K562 (cell line): ENCODE data around the gene PKDCC. TPM values are rescaled to one million over a fixed set of nuclear protein-coding genes. Genes with fewer than 3 reads are reported as not detected.

Experiments used
- ATAC-seq: fragments of 200-7000 bp; cut with Tn5 transposase; 3 replicates; pipeline ENCODE4 v1.9.1; 2020; ENCODE audit warnings: moderate library complexity
- BruUV-seq: library from RNA; stranded (reverse); fragments of 400-500 nt; replicated peaks from 2 replicates; lab custom pipeline; 2021; lab: Mats Ljungman, UMichigan
- CTCF ChIA-PET: fragments of 300-600 bp; formaldehyde crosslinking; extraction: SDS; loops from one replicate; lab custom pipeline; 2021; ENCODE audit warnings: low intra/inter-chr PET ratio; lab: Yijun Ruan, JAX
- POLR2A ChIA-PET: fragments of 300-600, 350-650 bp; sonication (Branson Sonifier 250); formaldehyde crosslinking; extraction: SDS; loops from one replicate; lab custom pipeline; 2021; ENCODE audit warnings: antibody characterized with exemption, inconsistent platforms; lab: Yijun Ruan, JAX
- DNase-seq, 4 experiments: peaks; one replicate each; pipeline versions ENCODE4 v3.0.0 to v3.0.0-alpha.2; 2011 to 2018; ENCODE audit warnings: low spot score in 3 of 4, mixed read lengths in 3 of 4; ENCODE audit errors: extremely low read depth in 1 of 4
- FAIRE-seq: peaks from 2 replicates; lab custom pipeline; 2011; peaks lifted over from hg19 to GRCh38; lab: Jason Lieb, UNC
- H2AFZ ChIP-seq: 2 replicates; pipeline ENCODE4 v1.6.0; 2011; ENCODE audit warnings: low read depth, low read length, control low read depth, inconsistent platforms
- H3K27ac ChIP-seq: fragments of 200-600 bp; 3 replicates; pipeline ENCODE4 v1.8.0; 2011; ENCODE audit warnings: low read depth, mild to moderate bottlenecking, control low read depth, inconsistent platforms, low read length, moderate library complexity, mixed read lengths; ENCODE audit errors: extremely low read depth
- H3K27me3 ChIP-seq, 2 experiments: fragments of 300-600 bp in 1 of 2; 2 replicates in 1 of 2; 3 replicates in 1 of 2; pipeline versions ENCODE4 v1.6.0 to v1.8.0; 2011; ENCODE audit warnings: inconsistent platforms in 2 of 2, low read length in 2 of 2, mild to moderate bottlenecking in 1 of 2, mixed read lengths in 1 of 2, moderate library complexity in 1 of 2; ENCODE audit not compliant: control insufficient read depth in 2 of 2, insufficient read depth in 2 of 2
- H3K36me3 ChIP-seq: fragments of 300-600 bp; 3 replicates; pipeline ENCODE4 v1.8.0; 2011; ENCODE audit warnings: mild to moderate bottlenecking, low read length, inconsistent platforms; ENCODE audit not compliant: control insufficient read depth, insufficient read depth
- H3K4me1 ChIP-seq, 2 experiments: fragments of 200-600 bp in 1 of 2; replicated peaks in 1 of 2; 2 replicates in 1 of 2; 3 replicates in 1 of 2; pipeline versions ENCODE4 v1.5.1 to v1.8.0; 2011; ENCODE audit warnings: inconsistent platforms in 2 of 2, low read length in 2 of 2, mild to moderate bottlenecking in 1 of 2, mixed read lengths in 1 of 2, moderate library complexity in 1 of 2; ENCODE audit not compliant: control insufficient read depth in 2 of 2, insufficient read depth in 2 of 2
- H3K4me2 ChIP-seq: 2 replicates; pipeline ENCODE4 v1.6.1; 2011; ENCODE audit warnings: low read length, control low read depth, inconsistent platforms, mixed read lengths; ENCODE audit not compliant: insufficient read depth
- H3K4me3 ChIP-seq: fragments of 200-600 bp; sonication (generic), shearing (Covaris generic); 2 replicates; pipeline ENCODE4 v1.5.1; 2016; ENCODE audit warnings: control low read depth, inconsistent platforms
- H3K79me2 ChIP-seq: fragments of 200-600 bp; 3 replicates; pipeline ENCODE4 v1.8.0; 2011; ENCODE audit warnings: low read length, inconsistent platforms; ENCODE audit not compliant: control insufficient read depth, insufficient read depth
- H3K9ac ChIP-seq, 2 experiments: 2 replicates each; pipeline versions ENCODE4 v1.6.0 to v1.6.1; 2011; ENCODE audit warnings: low read depth in 2 of 2, low read length in 2 of 2, control low read depth in 1 of 2, inconsistent platforms in 1 of 2, mild to moderate bottlenecking in 1 of 2, mixed read lengths in 1 of 2; ENCODE audit not compliant: insufficient read depth in 1 of 2
- H3K9me1 ChIP-seq: one replicate; pipeline ENCODE4 v1.6.0; 2011; ENCODE audit warnings: inconsistent platforms, mild to moderate bottlenecking, low read length, moderate library complexity; ENCODE audit not compliant: control insufficient read depth, insufficient read depth
- H3K9me3 ChIP-seq: replicated peaks from 2 replicates; pipeline ENCODE4 v1.5.1; 2011; ENCODE audit warnings: low read depth, low read length, inconsistent platforms; ENCODE audit not compliant: control insufficient read depth, insufficient read depth
- H4K20me1 ChIP-seq: replicated peaks from 2 replicates; pipeline ENCODE4 v1.6.1; 2011; ENCODE audit warnings: low read length, inconsistent platforms, mixed read lengths; ENCODE audit not compliant: control insufficient read depth, insufficient read depth
- GTF3C2 ChIP-seq: IDR thresholded peaks from 3 replicates; pipeline ENCODE4 v1.6.1; 2011; ENCODE audit warnings: borderline replicate concordance, mild to moderate bottlenecking, moderate library complexity; ENCODE audit not compliant: insufficient read length; ENCODE audit errors: extremely low read depth
- MXI1 ChIP-seq: IDR thresholded peaks from 2 replicates; pipeline ENCODE4 v1.6.1; 2011; ENCODE audit warnings: low read depth, mild to moderate bottlenecking, improper control_type of control experiment, low read length
- WGBS: fragments of 100-300 bp; shearing (Covaris generic); methylation state at CpG from one replicate; pipeline ENCODE4 v1.1.6; 2016; ENCODE audit warnings: low coverage, mixed read lengths; ENCODE audit not compliant: insufficient coverage; ENCODE audit errors: missing lambda C conversion rate; 5-methylcytosine and 5-hydroxymethylcytosine counted together
- in situ Hi-C: fragments of 300-500 bp; cut with MboI; formaldehyde crosslinking; loops from 4 replicates; pipeline ENCODE4 v1.15.0; 2018; ENCODE audit warnings: inconsistent platforms, mixed read lengths
- intact Hi-C: fragments of 100-400 bp; cut with micrococcal nuclease; formaldehyde crosslinking; loops from 2 replicates; pipeline ENCODE4 v1.14.2; 2022
- polyA plus RNA-seq, 8 experiments: library from polyadenylated mRNA; depleted of rRNA in 4 of 8; stranded (reverse) in 5 of 8; unstranded in 3 of 8; fragments of >200 nt; fragmentation: Nextera tagmentation in 2 of 8; fragmentation: Illumina TruSeq in 1 of 8; extraction: Ambion mirVana in 2 of 8; extraction: Trizol in 1 of 8; gene quantifications; 2 replicates each; pipeline versions ENCODE4 v1.2.1 to v1.2.3, GENCODE V29; 2011 to 2014; ENCODE audit warnings: inconsistent platforms in 1 of 8, missing spikeins in 1 of 8
- total RNA-seq, 7 experiments: library from RNA; depleted of rRNA in 6 of 7; stranded (reverse); fragments of >200 nt in 6 of 7; fragmentation: Illumina TruSeq in 2 of 7; extraction: Trizol in 2 of 7; gene quantifications; 2 replicates each; pipeline versions ENCODE4 v1.2.1 to v1.2.3, GENCODE V29; 2011 to 2021; ENCODE audit warnings: low replicate concordance in 1 of 7

The PKDCC gene
- total and polyA plus RNA-seq, 9 of the 15 experiments (the other 6 are each of a cell fraction or from before 2014, with no cell fraction given): 0.62 to 14.8 (median 1.3) TPM; not detected in 2

GRCh38 chr2:42029639-42030199, 18.1 kb upstream of the PKDCC start:
- Histone ChIP-seq H3K4me2 (no peak overlapping the region), H2AFZ (no peak overlapping the region), H3K4me1 (no peaks in the 10 kb centered on the region; a peak in 1 of 5 replicates), H3K9ac (no peak overlapping the region), H3K4me3 (no peak overlapping the region), H3K27ac (no peak overlapping the region), H3K36me3 (no peaks in the 10 kb centered on the region)
- WGBS: 0% methylated on average over 4 of the region's 4 CpGs
- FAIRE-seq: no peak
- no peak for TF ChIP-seq MXI1
- TF ChIP-seq GTF3C2: no peak
- TF ChIP-seq, all 486 proteins: peak for 0
- no peaks in the 10 kb centered on the region for H3K9me3 ChIP-seq
- ATAC-seq (no peak), DNase-seq (no peak)
- peaks cover 20 to 51% of the 10 kb centered on the region in 2 experiments; a peak in 4 of 5 replicates for H3K27me3 ChIP-seq
- in situ Hi-C loops (no loop called here), intact Hi-C loops (no loop called here)
- H3K79me2 ChIP-seq: no peaks in the 10 kb centered on the region
- ChIA-PET CTCF (no interaction called here), POLR2A (no interaction called here)
- no peaks in the 10 kb centered on the region for H3K9me1 ChIP-seq
- BruUV-seq: no TSS peak
- peaks cover 4% of the 10 kb centered on the region; the same call in 1 of the 2 replicates for H4K20me1 ChIP-seq
